Measurements from ENCODE around the gene RWDD1.
"Not testable (repeated sequence)": the region's sequence is repeated elsewhere in the genome, so short reads cannot be mapped to it uniquely, and the experiment has no call there.

The RWDD1 gene

DNA sequence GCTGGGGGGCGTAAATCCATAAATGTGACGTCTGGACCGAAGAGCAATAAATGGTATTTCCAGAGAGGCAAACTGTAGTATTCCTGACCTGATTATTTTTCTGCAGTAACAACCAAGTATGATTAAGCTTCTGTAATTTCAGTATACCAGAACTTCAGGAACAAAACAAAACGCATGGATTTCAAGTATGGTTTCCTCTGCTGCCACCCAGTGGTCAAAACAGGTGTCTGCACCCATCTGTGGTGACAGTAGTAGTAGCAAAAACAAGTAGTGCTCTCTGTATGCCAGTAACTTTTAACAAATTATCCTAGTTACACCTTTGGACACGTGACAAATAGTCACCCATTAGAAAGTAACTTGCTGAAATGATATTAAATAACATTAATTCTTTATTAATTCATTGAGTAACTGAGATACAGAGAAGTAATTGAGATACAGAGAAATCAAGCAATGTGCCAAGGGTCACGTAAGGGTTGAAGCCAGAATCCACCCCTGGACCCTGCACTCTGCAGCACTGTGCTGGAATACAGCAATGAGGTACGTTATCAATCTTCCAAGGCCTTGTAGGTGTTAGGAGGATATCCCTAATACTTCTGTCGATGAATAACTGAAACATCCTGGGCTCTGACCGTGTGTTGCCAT, 9.8 kb upstream of the RWDD1 start:
- peak; percentile 77 for DNase-seq

DNA sequence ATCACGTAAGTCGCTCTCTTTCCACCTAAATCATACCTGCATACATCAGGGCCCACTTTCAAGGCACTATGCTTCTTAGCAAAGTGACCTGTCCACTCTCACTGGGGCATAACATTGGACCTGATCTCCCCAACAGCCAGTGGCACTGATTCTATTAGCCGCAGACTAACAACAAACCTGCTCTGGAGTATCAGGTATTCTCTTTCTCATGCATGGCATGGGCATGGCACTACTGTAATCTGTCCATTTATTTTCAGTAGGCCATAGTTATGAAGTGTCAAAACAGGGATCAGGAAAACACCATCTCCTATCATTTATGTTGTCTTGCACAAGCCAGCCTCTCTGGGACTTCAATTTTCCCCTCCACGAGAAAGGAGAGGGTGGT, 9.3 kb upstream of the RWDD1 start:
- no peak for DNase-seq

DNA sequence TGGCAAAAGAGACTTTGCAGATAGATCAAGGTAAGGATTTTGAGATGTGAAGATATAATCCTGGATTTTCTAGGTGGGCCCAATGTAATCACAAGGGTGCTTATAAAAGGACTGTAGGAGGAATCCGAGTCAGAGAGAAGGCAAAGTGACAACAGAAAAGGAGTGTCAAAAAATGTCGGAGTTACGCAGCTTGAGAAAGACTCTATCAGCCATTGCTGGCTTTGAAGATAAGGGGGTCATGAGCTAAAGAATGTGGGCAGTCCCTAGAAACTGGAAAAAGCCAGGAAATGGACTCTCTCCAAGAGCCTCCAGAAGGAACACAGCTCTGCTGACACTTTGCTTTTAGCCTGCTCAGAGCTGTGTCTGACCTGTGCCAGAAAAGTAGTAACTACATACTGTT, 8.7 kb upstream of the RWDD1 start:
- DNase-seq = no peak

DNA sequence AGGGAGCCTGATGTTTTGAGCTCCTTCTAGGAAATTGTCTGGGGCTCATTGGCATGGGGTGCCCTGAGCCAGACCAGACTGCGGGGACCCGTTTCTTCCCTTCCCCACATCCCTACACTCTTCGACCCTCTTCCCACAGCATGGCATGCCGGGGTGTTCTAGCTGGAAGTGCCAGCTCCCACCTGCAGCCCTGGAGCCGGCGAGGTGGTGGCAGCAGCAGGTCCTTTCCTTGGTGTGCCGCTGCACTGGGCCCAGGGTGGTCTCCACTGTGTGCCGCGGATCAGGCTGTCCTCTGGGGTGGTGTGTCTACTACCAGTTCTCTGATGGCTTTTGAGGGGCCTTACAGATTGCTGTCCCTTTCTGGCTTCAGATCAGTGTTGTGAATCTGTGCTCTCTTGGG, 7.5 kb upstream of the RWDD1 start:
- no peak for DNase-seq

DNA sequence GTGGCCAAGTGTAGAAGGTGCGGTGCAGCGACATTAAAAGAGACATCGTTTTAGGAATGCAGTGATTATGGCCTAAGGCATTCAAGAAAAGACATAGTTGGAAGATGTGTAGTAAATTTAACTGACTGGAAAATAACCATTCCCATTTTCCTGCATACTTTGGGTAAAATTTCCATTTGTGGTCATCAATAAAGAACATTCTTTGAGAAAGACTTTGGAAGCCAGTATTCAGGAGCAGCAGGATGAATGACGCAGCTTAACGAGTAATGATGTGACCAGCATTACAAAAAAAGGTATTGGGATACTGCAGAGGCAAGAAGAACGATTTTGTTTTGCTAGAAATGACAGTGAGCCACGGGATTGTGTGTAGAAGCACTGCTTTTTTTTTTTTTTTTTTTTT, 7.0 kb upstream of the RWDD1 start:
- DNase-seq = no peak

DNA sequence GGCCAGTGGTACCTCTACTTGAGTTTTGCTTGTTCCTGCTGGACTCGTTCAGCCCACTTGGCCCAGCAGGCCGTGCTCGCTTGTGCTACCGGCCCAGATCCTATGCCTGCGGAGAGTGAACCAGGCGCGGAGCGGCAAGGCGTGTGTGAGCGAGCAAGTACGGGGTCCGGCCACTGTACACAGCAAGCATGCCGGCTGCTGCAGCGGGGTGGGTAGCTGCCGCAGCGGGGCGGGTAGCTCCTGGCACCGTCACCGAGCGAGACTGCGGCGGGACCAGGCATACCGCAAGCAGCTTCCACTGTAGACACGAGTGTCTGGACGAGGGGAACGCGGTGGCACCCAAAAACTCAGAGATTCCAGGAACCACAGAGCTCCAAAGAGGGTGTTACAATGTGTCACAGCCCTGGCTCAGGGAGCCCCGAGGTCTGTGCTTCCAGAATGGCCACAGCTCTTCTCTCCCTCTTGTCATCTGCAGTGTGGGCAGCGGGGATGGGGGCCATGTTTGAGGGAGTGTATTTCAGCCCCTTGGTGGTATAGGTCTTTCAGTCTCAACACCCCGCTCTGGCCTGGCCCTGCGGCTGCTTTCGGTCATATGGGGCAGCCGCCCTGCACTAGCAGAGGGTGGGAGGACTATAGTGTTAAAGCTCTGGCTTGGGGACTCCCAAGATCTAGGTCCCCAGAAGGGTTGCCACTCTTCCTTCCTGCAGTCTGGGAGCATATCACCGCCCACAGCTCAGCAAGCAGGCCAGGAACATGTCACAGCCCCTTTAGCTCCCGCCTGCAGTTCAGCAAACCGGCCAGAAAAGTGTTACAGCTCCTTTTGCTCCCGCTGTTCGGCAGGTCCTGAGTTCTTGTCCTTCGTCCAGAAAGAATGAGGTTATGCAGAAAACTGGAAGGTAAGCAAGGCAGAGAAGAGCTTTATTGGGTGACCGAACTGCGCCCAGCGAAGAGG, 6.1 kb upstream of the RWDD1 start:
- DNase-seq = no peak

DNA sequence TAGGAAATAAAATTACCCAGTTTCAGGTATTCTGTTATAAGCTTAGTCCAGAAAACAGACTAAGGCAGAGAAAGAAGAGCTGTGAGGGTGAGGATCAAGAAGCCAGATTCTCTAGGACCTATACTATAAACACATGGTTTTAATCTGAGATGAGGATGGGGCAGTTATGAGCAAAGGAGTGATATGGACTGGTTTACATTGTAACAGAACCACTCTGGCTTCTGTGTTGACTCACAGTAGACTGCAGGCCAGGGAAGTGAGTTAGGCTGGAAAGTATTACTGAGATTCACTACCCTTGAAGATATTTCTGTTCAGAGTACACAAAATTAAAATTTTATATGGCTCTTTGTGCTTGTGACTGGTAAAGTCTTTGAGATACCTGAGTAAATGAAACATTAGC, 3.2 kb upstream of the RWDD1 start:
- no peak for DNase-seq

DNA sequence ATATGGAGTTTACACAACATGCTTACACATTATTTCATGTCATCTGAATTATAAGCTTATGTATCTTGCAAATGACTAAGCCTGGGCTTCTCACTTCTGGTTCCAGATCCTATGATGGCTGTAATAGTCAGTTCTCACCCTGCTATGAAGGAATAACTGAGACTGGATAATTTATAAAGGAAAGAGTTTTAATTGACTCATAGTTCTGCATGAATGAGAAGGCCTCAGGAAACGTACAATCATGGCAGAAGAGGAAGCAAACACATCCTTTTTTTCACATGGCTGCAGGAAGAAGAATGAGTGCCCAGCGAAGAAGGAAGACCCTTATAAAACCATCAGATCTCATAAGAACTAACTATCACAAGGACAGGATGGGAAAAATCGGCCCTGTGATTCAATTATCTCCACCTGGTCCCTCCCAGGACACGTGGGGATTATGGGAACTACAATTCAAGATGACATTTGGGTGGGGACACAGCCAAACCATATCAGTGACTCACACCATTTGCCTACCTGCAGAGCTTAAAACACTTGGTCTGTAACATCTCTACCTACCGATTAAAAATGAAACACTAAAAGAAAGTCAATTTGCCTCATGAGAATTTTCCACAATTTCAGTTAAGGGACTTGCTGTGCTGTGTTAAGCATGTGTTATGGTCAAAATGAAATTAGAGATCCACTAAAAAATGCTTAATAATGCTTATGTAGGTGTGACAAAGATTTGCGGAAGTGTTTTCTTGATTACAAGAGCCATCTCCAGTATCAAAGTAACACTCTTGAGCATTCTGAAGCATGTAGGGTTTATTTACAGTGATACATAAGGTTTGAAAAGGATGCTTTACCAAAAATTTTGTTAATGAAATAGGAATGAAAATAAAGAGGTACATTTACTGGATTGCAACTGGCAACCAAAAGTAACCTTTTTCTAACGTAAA, 2.2 kb upstream of the RWDD1 start:
- DNase-seq = peak; percentile 26

DNA sequence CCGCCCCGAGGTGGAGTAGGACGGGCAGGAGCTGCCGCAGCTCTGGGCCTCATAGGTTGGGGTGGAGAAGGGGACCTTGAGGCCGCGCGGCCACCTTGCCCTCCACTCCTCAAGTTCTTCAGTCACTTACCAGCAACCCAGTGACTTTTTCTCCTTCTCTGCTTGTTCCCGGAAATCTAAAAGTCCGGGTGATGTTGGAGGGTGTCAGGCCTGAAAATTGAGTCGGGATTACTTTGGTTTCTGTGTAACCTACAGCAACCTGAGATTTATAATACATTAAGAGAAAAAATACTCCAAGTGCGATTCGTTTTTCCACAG, 338 bp downstream of the RWDD1 start:
- DNase-seq = no peak

DNA sequence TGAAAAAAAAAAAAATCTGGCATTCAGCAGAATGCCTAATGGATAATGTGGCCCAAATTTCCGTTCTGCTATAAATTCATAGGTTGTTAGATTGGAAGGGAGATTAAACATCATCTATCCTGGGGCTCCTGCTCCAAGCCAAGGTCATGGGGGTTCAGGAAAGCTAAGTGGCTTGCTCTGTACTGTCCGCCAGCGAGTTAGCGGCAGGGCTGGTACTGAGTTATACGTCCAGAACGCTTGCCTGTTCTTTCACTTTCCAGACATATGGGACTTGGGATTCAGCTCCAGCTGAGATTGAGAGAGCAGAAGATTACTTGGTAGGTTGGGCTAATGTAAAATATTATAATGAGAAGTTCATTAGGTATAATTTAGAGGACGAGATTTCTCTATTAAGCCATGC, 858 bp downstream of the RWDD1 start:
- DNase-seq = peak; percentile 62

DNA sequence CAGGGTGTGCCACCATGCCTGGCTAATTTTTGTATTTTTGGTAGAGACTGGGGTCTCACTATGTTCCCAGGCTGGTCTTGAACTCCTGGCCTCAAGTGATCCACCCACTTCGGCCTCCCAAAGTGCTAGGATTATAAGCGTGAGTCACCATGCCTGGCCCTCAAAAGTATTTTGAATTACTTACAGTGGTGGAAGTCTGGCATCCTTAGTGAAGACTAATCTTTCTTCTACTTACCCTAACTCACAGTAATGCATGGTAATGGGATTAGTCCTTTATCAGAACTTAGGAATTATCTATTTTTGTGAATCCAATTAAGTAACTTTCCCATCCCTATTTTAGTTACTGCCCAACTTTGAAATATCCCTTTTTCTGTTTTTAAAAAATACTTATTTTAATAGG, 3.9 kb downstream of the RWDD1 start:
- peak; percentile 93 for DNase-seq

DNA sequence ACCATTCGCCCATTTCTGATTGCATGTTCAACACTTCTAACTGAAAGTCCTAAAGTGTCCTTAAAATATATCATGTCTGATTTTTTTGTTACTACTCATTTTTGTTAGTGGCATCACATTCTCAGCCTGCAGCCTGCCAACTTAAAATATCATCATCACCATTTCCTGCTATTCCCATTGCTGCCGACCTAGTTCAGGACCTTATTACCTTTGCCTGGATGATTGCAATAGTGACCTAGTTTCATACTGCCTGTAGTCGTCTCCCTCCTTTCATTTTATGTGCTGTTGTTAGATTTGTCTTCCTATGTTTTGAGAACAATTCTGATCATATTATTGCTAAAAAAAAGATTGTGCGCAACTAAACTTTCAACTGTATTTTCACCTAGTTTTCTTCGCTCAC, 6.2 kb downstream of the RWDD1 start:
- DNase-seq = no peak

DNA sequence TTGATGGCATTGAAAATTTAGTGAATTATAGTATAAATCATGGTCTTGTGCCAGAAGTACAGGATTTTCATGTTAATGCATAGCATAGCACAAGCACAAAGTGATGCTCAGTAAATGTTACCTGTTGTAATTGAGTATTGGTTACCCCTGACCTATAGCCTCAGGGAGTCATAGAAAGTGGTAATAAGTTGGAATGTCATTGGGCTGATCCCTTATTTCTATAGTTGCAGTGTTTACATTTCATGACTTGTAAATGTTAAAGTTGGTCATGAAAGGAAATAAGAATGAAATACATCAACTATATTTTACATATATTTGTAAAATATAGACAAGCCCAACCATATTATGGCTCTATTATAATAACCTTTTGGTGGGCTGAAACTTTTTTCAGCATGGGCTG, 7.0 kb downstream of the RWDD1 start:
- no peak for DNase-seq

DNA sequence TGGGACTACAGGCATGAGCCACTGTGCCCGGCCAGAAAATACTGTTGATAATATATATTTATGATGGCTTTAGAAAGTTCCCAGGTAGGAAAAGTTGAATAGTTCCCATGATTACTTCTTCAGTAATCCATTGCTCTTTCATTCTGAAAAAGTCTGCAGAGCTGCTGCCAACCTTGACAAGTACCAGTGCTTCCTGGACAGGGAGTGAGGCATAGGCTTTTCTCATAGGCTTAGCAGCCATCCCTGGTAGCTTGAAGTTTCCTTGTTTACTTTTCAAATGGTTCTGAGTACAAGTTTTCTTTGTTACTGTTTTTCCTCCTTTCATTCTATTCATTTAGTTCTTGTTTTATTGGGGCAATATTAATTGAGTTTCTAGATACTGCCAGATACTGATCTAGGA, 7.8 kb downstream of the RWDD1 start:
- DNase-seq = no peak

DNA sequence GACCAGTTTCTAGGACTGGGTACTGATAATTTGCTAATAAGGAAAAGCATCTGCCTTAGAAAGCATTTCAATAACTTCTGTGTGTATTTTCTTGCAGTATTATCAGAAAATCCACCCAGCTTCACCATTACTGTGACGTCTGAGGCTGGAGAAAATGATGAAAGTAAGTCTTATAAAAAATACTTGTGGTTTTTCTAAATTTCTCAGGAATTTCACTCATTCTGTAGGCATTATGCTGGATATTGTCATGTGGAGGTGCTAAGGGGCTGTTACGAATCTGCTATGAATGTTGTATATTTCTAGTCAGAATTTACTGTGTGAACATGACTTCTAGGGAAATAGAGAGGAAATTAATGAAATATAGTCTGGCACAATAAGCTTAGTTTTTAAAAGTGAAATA, 8.9 kb downstream of the RWDD1 start:
- no peak for DNase-seq

DNA sequence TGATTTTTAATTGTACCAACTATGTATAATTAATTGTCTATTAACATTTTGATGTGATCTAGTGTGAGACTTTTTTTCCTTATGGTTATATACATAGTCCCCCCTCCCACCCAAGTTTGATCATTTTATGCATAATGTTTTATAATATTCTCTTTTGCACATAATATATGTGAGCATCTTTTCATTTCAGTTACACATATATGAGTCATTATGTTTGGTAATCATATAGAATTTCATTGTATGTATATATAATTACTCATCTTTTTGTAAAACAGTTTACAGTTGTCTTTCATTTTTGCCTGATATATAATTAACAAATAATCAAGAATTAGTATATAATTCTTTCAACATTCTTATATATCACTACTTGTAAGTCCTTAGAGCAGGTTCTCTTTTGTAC, 15.0 kb downstream of the RWDD1 start:
- no peak for DNase-seq

DNA sequence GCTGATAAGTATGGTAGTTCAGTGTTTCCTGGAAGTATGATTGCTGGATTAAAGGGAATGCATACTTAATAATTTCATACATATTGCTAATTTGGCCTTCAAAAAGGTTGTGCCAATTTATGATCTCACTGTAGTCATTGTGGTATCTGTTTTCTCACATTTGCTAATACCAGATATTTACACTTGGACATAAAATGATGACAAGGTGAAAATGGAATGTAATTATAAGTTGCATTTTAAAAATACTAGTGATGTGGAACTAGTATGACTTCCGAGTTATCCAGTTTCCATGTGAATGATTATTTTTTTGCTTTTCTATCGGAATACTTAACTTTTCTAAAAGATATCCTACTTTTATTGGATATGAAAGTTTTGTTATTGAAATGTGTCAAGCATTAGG, 15.4 kb downstream of the RWDD1 start:
- DNase-seq = no peak

DNA sequence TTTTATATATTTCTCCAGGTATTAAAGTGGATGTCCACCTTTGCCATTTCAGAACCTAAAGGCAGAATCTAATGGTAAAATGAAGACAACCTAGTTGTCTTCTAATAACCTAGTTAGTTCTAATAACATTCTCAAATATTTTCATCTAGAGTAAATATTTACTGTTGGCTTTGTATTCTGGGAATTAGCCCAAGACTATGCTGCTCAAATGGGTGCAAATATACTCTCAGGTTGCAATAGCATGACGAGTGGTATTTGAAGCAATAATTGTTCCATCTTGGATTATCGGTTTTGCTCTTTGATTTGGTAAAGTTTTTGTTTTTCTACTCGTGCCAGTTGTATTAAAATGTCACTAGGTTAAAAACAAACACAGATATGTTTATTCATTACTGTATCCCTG, 23.9 kb downstream of the RWDD1 start:
- DNase-seq = no peak

DNA sequence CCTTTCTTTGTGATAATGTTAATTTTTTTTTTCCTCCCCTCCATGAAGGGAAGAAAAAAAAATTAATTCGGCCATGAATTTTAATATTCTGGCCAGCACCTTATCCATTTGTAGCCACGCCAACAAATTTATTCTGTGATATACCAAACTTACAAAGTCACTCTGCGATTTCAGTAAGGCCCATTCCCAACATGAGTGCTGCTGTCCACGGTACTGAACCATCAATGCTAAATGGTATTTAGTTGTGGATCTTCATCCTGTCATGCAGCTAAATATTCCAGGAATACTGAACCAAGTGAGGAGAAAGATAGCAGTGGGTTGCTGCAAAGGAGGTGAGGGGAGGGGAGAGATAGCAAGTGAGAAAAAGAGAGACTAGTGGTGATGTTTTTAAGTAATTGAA, 25.5 kb downstream of the RWDD1 start:
- no peak for DNase-seq

DNA sequence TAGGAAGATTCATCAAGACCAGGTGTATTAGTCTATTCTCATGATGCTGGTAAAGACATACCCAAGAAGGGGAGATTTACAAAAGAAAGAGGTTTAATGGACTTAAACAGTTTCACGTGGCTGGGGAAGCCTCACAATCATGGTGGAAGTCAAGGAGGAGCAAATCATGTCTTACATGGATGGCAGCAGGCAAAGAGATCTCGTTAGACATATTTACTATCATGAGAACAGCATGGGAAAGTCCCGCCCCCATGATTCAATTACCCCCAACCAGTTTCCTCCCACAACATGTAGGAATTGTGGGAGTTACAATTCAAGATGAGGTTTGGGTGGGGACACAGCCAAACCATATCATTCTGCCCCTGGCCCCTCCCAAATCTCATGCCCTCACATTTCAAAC, 32.6 kb downstream of the RWDD1 start:
- DNase-seq = not testable (repeated sequence)

DNA sequence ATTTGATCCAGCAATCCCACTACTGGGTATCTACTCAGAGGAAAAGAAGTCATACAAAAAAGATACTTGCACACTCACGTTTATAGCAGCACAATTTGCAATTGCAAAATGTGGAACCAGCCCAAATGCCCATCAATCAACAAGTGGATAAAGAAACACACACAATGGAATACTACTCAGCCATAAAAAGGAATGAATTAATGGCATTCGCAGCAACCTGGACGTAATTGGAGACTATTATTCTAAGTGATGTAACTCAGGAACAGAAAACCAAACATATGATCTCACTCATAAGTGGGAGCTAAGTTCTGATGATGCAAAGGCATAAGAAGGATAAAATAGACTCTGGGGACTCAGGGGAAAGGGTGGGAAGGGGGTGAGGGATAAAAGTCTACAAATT, 33.6 kb downstream of the RWDD1 start:
- DNase-seq = not testable (repeated sequence)

DNA sequence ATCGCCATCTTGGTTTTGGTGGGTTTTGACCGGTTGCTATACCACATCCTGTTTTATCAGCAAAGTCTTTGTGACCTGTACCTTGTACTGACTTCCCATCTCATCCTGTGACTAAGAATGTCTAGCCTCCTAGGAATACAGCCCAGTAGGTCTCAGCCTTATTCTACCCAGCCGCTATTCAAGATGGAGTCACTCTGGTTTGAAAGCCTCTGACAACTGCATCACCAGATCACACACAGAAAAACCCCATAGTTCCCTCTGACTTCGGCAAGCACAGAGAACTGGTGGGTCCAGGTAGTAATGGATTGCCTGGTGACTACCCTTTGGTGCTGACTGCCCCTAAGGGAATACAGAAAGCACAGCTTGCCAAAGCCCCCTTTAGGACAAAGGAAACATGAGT, 34.6 kb downstream of the RWDD1 start:
- no peak for DNase-seq

DNA sequence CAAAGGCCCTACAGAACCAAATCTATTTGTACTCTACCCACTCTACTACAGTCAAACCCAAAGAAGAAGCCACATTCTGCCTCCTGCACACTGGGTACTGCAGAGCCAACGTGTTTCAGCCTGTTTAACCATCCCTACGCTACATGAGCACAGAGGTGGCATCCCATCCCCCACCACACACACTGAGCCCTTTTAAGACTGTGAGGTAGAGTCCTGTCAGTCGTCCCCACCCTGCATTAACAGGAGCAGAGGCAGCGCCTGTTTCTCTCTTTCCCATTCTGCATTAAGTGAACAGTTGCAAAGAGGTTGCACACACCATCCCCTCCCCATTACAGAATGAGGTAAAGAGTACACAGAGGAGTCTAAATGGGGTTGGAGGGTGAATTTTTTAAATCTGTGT, 39.8 kb downstream of the RWDD1 start:
- no peak for DNase-seq
